GM23338 (cell line): ENCODE results near the gene EFTUD2. TPM values are rescaled to one million over a fixed set of nuclear protein-coding genes. Genes with fewer than 3 reads are reported as not detected.

Experiments
- ATAC-seq: fragments of 200-7000 bp; cut with Tn5 transposase; 3 replicates; pipeline ENCODE4 v1.9.1; 2020
- DNase-seq: peaks from one replicate; pipeline ENCODE4 v3.0.0-alpha.2; 2015; ENCODE audit warnings: low spot score
- H2AFZ ChIP-seq: fragments of 200-600 bp; sonication (generic); 2 replicates; pipeline ENCODE4 v1.8.0; 2016; ENCODE audit warnings: antibody characterized with exemption, mild to moderate bottlenecking, moderate library complexity
- H3F3A ChIP-seq: fragments of 200-600 bp; sonication (generic); replicated peaks from 2 replicates; pipeline ENCODE4 v1.8.0; 2017; ENCODE audit warnings: antibody characterized with exemption, mixed run types, low read depth
- H3K27ac ChIP-seq: fragments of 200-600 bp; sonication (generic); 2 replicates; pipeline ENCODE4 v1.6.1; 2016; ENCODE audit warnings: low read depth
- H3K27me3 ChIP-seq: fragments of 200-600 bp; sonication (generic); 2 replicates; pipeline ENCODE4 v1.8.0; 2016; ENCODE audit warnings: mild to moderate bottlenecking, mixed run types, moderate library complexity; ENCODE audit not compliant: insufficient read depth
- H3K36me3 ChIP-seq: fragments of 200-600 bp; sonication (generic); 2 replicates; pipeline ENCODE4 v1.8.0; 2016; ENCODE audit warnings: mild to moderate bottlenecking; ENCODE audit not compliant: insufficient read depth
- H3K4me1 ChIP-seq: fragments of 200-600 bp; sonication (generic); 2 replicates; pipeline ENCODE4 v1.8.0; 2016; ENCODE audit warnings: mild to moderate bottlenecking, moderate library complexity; ENCODE audit not compliant: insufficient read depth
- H3K4me2 ChIP-seq: fragments of 200-600 bp; sonication (generic); 2 replicates; pipeline ENCODE4 v1.7.1; 2017; ENCODE audit warnings: mixed run types
- H3K4me3 ChIP-seq: fragments of 200-600 bp; sonication (generic); 2 replicates; pipeline ENCODE4 v1.6.1; 2016; ENCODE audit warnings: mixed run types
- H3K79me2 ChIP-seq: fragments of 200-600 bp; sonication (generic); replicated peaks from 2 replicates; pipeline ENCODE4 v1.8.0; 2017; ENCODE audit warnings: mild to moderate bottlenecking; ENCODE audit not compliant: insufficient read depth
- H3K9me2 ChIP-seq: fragments of 200-600 bp; sonication (generic); 2 replicates; pipeline ENCODE4 v1.8.0; 2017; ENCODE audit not compliant: insufficient read depth
- H4K20me1 ChIP-seq: fragments of 200-600 bp; sonication (generic); replicated peaks from 2 replicates; pipeline ENCODE4 v1.8.0; 2017; ENCODE audit warnings: mild to moderate bottlenecking; ENCODE audit not compliant: insufficient read depth
- H3K27ac Mint-ChIP-seq: 2 replicates; pipeline ENCODE4 v1.8.0; 2020; ENCODE audit warnings: inconsistent platforms, mild to moderate bottlenecking, moderate library complexity, mixed read lengths
- H3K27me3 Mint-ChIP-seq: 3 replicates; pipeline ENCODE4 v1.8.0; 2022; ENCODE audit warnings: low read depth, mild to moderate bottlenecking, moderate library complexity, mixed read lengths, inconsistent platforms; ENCODE audit not compliant: insufficient read depth, poor library complexity
- H3K36me3 Mint-ChIP-seq: 3 replicates; pipeline ENCODE4 v1.8.0; 2021; ENCODE audit warnings: low read depth, mild to moderate bottlenecking, inconsistent platforms, moderate library complexity, mixed read lengths
- H3K4me1 Mint-ChIP-seq: 3 replicates; pipeline ENCODE4 v1.8.0; 2020; ENCODE audit warnings: mild to moderate bottlenecking, inconsistent platforms, mixed read lengths
- H3K4me3 Mint-ChIP-seq: 3 replicates; pipeline ENCODE4 v1.8.0; 2021; ENCODE audit warnings: moderate library complexity, mild to moderate bottlenecking, inconsistent platforms, mixed read lengths
- H3K9me3 Mint-ChIP-seq: 3 replicates; pipeline ENCODE4 v1.8.0; 2020; ENCODE audit warnings: moderate library complexity, mild to moderate bottlenecking, inconsistent platforms, mixed read lengths
- CREB1 ChIP-seq: fragments of 250-450 bp; sonication (Bioruptor Pico); IDR thresholded peaks from 2 replicates; pipeline ENCODE4 v1.5.0; 2020; ENCODE audit warnings: low read depth, mild to moderate bottlenecking, moderate library complexity
- CTCF ChIP-seq, 2 experiments: fragments of 200-600 bp in 1 of 2; sonication (generic) in 1 of 2; conservative IDR thresholded peaks; 2 replicates each; pipeline versions ENCODE4 v1.5.1 to v1.6.1; 2016 to 2017; ENCODE audit warnings: antibody characterized with exemption in 2 of 2, low read depth in 2 of 2, mild to moderate bottlenecking in 2 of 2, moderate library complexity in 1 of 2
- JUNB ChIP-seq: IDR thresholded peaks from one replicate; pipeline ENCODE4 v1.6.1; 2016; ENCODE audit warnings: antibody characterized with exemption; ENCODE audit not compliant: unreplicated experiment
- NANOG ChIP-seq: IDR thresholded peaks from 2 replicates; pipeline ENCODE4 v1.6.1; 2016; ENCODE audit warnings: antibody characterized with exemption, borderline replicate concordance
- POLR2AphosphoS5 ChIP-seq: IDR thresholded peaks from 2 replicates; pipeline ENCODE4 v1.6.1; 2016; ENCODE audit warnings: antibody characterized with exemption, low read depth
- ZNF462 ChIP-seq: fragments of 250-450 bp; sonication (Bioruptor Pico); IDR thresholded peaks from 2 replicates; pipeline ENCODE4 v1.5.0; 2020; ENCODE audit warnings: mild to moderate bottlenecking, moderate library complexity
- polyA plus RNA-seq: library from polyadenylated mRNA; unstranded; fragments of >200 nt; fragmentation: Nextera tagmentation; extraction: Ambion mirVana; gene quantifications from 2 replicates; pipeline ENCODE4 v1.2.1, GENCODE V29; 2016
- total RNA-seq: library from RNA; depleted of rRNA; stranded (reverse); fragments of >200 nt; shearing (Covaris generic); gene quantifications from 2 replicates; pipeline ENCODE4 v1.2.3, GENCODE V29; 2014

Gene EFTUD2
- total and polyA plus RNA-seq, 2 experiments from 2014 or later = 61.6 to 196 TPM

DNA sequence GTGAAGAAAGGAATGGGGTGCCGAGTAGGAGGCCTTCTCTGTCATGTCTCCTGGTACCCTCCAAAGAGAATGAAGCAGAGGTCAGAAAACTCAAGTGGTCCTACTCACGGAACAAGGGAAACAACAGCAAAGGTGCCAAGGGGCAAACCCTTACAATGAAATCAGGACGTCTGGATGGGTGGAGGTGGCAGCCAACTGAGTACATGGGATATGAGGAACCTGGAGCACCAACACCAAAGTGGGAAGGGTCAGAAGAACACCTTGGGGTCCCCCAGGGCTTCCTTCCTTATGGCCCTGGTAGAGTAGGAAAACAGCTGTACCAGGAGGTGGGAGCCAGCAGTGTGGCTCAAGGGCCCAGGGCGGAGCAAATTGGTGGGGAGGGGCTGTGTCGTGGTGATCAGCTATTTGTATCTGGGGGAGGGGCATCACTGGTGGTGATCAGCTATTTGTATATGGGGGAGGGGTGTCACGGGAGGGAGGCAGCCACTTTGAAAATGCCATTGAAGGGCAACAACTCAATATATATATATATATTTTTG is 50.9 kb downstream of the EFTUD2 start:
- DNase-seq = peak; percentile 49
- peaks cover 37% of the 10 kb centered on the region for H3K4me1 Mint-ChIP-seq
- H3K36me3 Mint-ChIP-seq = peaks cover 39% of the 10 kb centered on the region
- Histone ChIP-seq H4K20me1 (0 out of 2 replicates have a peak, but pooled peaks cover 4% of the 10 kb centered on the region), H3K36me3 (peaks cover 6% of the 10 kb centered on the region), H3K27ac (no peak overlapping the region), H3K9me2 (no peaks in the 10 kb centered on the region), H3K4me3 (no peak overlapping the region), H3K79me2 (no peaks in the 10 kb centered on the region), H3F3A (peaks cover 10% of the 10 kb centered on the region; the same call in 1 of the 2 replicates), H2AFZ (no peak overlapping the region), H3K27me3 (no peaks in the 10 kb centered on the region), H3K4me2 (no peak overlapping the region), H3K4me1 (peaks cover 22% of the 10 kb centered on the region)
- no peaks in the 10 kb centered on the region for H3K9me3 Mint-ChIP-seq
- TF ChIP-seq CREB1 (CRISPR knock-in tag) (no peak), CTCF (conservative IDR thresholded peaks at IDR 0.05; ENCODE audit: low read depth in 2 of 2) (no peak), POLR2AphosphoS5 (peak; percentile 26; the same call in 1 of the 2 replicates), NANOG (no peak), ZNF462 (CRISPR knock-in tag) (no peak), JUNB (no peak)
- peak; percentile 27 for ATAC-seq
- no peak overlapping the region for H3K4me3 Mint-ChIP-seq
- no peak overlapping the region for H3K27ac Mint-ChIP-seq
- H3K27me3 Mint-ChIP-seq = peaks cover 14% of the 10 kb centered on the region
